Globus pallidus (tissue), 1 donor: ENCODE data around the gene LRRK1.
"Not testable (repeated sequence)": the region's sequence is repeated elsewhere in the genome, so short reads cannot be mapped to it uniquely, and the experiment has no call there.

Experiments used
- DNase-seq: peaks from one replicate; pipeline ENCODE4 v3.0.0-alpha.2; 2015; ENCODE audit warnings: low spot score

The LRRK1 gene

GRCh38 chr15:101069654-101069973 lies 150.5 kb downstream of the LRRK1 start:
- no peak for DNase-seq

GRCh38 chr15:101070024-101070423 lies 150.9 kb downstream of the LRRK1 start:
- DNase-seq, result no peak

GRCh38 chr15:101070502-101071273 lies 151.5 kb downstream of the LRRK1 start:
- DNase-seq, result no peak

DNA sequence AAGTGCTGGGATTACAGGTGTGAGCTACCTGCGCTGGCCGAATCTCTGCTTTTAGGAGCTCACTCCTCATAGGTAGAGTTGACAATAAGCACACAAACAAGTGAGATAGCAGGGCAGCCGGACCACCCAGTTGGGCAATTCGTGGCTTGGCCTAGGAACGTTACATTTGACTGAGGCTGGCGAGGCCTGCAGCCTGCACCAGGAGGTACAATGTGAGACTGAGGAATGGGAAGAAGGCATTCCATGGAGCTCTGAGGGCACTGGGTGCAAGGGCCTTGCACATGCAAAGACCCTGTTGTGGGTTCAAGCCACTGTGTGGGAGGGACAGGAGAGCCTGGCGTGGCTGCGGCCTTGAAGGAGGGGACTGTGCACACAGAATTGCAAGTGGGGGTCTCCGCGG lies 152.5 kb downstream of the LRRK1 start:
- DNase-seq, result no peak

DNA sequence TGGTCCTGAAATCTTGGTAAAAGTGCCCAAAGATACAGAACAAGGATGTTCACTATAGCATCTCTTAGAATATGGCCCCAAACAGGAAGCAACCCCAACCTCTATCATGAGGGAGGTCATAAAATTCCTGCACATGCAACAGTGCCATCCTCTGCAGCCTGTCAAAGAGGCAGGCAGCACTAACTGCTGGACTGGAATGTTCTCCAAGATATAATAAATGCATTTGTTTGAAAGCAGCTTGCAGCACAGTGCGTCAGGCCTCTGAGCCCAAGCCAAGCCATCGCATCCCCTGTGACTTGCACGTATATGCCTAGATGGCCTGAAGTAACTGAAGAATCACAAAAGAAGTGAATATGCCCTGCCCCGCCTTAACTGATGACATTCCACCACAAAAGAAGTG lies 153.1 kb downstream of the LRRK1 start:
- not testable (repeated sequence) for DNase-seq

DNA sequence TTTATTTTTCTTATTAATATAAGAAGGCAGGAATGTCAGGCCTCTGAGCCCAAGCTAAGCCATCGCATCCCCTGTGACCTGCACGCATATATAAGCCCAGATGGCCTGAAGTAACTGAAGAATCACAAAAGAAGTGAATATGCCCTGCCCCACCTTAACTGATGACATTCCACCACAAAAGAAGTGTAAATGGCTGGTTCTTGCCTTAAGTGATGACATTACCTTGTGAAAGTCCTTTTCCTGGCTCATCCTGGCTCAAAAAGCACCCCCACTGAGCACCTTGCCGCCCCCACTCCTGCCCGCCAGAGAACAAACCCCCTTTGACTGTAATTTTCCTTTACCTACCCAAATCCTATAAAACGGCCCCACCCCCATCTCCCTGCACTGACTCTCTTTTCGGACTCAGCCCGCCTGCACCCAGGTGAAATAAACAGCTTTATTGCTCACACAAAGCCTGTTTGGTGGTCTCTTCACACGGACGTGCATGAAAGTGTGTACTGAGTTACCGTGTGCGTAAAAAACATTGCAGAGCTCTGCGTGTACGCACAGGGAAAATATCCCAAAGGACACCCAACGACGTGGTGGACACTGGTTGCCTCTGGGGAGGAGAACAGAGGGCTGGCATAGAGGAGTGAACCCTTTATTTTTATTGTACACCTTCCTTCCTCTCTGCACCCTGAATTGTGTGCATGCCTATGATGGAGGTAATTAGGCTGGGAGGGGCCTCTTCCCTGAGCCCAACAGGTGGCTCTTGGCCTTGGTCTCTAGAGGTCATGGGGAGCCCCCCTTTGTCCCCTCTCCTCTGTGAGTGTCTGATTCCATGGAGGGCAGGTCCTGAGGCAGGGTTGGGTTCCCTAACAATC lies 158.9 kb downstream of the LRRK1 start:
- DNase-seq, result not testable (repeated sequence)

GRCh38 chr15:101078669-101079323 lies 159.6 kb downstream of the LRRK1 start:
- DNase-seq, result no peak

DNA sequence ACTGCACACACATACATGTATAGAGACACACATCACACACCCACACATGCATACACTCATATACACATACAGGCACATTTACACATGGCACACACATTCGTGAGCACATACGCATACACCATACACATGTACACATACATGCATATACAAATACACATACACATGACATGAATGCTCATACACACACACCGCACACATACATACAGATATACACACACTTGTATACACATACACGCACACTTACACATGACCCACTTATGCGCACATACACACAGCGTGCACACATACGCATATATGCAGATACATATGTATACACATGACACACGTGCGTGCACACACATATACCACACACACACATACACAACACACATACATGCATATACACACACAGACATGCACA lies 162.7 kb downstream of the LRRK1 start:
- no peak for DNase-seq

GRCh38 chr15:101083336-101084045 lies 164.3 kb downstream of the LRRK1 start:
- DNase-seq, result no peak

DNA sequence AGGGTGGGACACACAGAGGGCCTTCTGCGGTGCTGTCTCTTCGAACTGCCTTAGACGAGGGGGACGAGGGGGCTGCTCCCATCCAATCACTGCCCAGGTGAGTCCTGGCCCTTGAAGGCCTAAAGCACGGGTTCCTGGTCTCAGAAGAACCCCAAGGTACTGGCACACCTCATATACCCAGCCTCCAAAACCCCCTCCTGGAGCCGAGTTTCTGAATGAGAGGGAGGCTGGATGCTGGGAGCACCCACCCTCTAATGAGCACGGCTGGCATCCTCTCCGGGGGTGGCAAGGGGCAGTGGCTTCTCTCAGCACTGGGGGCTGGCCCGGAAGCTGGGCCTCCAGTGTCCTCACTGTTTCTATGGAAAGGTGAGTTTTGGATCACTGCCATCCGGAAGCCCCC lies 165.6 kb downstream of the LRRK1 start:
- DNase-seq, result no peak

DNA sequence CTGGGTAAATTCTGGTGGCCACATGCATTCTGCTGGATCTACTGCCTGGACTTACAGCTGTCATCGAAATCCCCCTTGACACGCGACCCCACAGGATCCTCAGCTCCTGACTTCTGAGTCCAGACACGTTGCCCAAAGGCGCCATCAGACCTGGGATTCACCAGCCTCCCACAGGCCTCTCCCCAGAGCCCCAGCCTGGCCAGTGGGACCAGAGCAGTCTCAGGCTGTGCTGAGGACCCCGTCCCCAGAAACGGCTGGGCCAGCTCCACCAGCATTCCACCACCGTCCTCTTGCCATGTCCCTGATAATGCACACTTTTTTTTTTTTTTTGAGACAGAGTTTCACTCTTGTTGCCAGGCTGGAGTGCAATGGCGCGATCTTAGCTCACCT lies 166.1 kb downstream of the LRRK1 start:
- no peak for DNase-seq

- no peak for DNase-seq
These were observed 167.4 kb downstream of the LRRK1 start for GRCh38 chr15:101086394-101087171.

DNA sequence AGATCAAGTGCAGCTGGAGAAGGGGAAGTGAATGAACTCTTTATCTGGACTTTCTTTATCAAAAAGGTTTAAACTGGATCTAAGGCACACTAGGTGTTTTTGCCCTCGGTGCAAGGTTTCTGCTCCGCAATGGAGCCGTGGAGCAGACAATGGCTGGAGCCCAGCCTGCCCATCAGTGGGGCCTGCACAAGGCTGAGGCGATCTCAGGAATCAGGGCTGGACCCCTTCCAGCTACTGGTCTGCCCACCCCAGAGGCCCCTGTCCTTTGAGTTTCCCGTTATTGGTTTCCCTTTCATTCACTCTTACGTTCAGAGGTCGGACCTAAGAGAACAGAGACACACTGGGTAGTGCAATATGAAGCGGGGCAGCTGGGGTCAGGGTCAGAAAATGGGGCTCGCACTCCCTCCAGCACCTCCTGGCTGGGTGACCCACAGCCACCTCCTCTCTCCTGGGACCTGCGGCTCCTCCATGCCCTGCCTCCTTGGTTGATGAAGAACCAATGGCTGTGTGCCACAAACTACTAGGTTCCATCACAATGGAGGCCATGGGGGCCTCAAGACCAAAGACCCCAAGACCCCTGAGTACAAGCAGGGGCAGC lies 168.1 kb downstream of the LRRK1 start:
- no peak for DNase-seq

DNA sequence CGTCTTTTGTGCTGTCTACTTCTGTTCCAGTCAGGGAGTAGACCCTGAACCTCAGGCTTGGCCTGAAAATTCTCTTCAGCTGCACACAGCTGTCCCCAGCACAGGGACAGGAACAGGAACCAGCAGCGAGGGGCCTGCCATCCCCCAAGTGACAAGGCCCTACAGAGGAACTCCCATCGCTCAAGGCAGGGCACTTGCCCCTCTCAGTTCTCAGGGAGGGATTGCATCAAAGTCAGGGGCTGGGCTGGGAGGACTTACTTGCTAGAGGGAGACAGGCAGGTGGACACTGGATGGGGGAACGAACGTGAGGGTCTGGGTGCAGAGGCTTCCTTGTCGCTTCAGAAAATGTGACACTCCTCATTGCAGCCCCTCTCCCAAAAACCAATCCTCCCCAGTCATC lies 169.1 kb downstream of the LRRK1 start:
- no peak for DNase-seq

DNA sequence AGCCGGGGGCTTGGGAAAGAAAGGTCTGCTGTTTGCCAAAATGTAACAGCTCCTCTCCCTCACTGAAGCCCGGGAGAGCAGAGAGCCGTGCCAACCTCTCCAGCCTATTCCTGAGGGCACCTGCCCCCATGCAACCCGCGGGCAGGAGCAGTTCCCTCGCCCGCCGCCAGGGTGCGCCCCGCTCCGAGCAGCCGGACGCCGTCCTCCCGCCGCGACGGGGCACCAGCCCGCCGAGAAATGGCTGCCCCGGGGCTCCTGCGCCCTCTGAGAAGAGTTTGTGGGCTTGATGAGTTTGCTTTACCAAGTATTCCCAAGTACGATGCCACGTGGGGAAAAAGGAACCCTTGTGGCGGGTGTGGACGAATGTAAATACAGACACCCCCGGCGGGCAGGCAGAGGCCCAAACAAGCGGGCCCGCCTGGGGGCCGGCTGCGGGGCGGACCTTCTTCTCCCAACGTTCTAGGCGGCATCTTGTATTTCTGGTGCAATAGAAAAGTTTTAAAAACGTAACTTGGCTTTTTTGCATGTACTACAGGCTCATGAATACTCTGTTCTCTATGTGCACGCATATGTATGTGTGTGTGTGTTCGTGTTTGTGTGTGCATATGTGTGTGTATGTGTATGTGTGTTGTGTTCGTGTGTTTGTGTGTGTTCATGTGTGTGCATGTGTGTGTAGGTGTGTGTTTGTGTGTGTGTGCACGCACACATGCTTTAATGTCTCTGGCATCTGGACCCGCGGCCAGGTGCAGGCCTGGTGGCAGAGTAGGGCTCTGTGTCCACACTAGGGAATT lies 169.8 kb downstream of the LRRK1 start:
- peak; percentile 34 for DNase-seq

DNA sequence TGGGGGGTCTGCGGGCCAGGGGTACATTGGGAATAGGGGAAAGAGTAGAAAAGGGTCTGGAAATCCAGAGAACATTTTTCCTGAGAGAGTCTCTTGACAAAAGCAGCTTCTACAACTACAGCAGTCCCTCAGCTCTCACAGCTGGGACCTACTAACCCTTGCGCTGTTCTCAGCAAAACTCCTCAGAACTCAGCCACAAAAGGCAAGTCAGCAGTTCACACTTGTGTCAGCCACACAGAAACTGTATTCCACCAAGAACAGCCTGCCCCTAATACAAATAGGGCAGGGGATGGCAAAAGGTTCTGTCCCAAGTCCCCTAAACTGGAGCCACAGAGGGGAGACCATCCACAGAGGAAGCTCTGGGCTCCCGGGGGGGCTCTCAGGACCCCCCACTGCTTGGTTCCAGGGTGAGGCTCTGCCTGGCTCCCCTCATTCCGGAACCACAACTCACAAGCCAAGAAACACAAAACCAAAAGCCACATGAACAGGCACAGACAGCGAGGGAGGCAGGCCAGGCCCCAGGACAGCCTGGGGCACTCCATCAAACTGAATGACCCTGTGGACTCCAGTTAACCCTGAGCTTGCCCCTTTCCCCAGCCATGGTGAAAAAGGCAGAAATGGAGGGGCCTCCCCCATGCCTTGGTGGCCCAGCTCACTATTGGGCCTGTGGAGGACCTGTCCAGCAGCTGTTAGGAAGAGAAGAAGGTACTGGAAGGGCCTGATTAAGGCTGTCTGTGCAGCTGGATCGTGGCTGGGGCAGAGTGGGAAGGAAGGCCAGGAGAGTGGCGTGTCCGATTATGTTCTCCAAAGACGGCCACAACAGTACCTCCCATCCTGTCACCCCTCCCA lies 170.6 kb downstream of the LRRK1 start:
- no peak for DNase-seq

DNA sequence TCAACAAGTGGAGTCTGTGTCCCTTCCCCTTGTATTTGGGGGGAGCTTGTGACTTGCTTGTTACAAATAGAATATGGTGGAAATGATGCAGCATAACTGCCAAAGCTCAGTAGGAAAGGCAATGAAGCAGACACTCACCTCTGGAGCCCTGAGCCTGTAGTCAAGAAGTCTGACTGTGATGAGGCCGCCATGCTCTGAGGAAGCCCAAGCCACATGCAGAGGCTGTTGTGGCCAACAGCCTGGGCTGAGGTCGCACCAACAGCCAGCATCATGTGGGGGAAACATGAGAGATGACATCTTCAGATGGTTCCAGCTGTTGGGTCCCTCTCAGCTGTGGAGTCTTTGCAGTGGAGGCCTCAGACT lies 171.3 kb downstream of the LRRK1 start:
- no peak for DNase-seq

DNA sequence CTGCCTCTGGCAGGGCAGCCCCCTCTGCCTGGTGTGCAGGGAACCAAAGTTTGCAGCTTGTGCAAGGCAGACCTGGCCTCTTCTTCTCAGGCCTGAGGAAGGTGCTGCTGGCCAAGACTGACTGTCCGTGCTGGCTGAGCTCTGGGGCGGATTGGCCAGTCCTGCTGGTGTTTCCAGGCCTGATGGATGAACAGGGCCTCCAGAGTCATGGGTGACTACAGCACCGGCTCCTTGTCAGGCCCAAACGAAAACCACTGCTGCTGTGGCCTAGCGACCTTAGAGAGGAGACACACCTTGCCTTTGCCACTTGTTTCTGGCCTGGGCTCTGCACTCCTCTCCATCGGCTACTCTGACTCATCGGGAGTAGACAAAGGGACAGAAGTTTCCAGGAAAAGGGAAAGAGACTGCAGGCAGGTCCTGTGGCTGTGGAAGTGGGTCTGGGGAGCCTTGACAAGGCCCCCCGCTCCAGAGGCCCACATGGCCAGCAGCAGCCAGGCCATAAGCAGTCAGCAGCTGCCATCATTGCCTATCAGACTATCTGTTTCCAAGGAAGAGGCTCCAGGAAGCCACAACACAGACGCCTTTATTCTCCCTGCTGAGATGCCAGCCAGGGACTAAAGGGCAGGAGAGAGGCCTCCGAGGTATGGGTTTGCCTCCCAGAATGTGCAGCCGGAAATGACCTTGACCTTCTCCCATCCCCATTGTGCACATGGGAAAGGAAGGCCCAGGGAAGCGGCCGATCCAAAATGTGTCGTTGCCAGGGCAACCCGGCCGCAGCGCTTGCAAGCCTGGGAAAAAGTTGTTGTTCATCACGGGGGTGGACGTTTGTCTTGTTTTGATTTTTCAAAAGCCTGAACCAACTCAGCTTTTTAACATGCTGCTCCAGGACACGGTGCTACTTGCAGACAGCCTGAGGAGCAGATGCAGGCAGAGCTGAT lies 172.2 kb downstream of the LRRK1 start:
- peak; percentile 41 for DNase-seq
